Measurements from ENCODE around the gene JMJD1C. TPM values are rescaled to one million over a fixed set of nuclear protein-coding genes. Genes with fewer than 3 reads are reported as not detected.

The JMJD1C gene
- total RNA-seq, 1 donor from 2014 or later, result 72.9 TPM

DNA sequence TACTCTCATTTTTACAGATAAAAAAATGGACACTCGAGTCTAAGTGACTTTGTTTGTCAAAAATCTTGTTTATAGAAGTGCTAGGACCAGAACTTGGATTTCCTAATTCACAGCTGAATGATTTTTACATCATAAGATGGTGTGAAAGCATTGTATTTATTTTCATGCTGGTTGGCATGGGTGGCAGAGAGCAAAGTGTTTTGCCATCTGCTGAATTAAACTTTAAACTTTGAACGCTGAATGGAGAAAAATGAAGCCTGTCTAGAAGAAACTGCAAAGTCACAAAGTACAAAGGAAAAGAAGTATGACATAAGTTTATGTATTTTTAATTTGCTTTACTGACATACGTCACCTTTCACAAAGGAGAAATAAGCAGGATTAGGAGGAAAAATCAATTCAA lies 190.7 kb downstream of the JMJD1C start:
- Mint-ChIP-seq H3K4me3 (ENCODE audit: unreplicated experiment) (no peak overlapping the region), H3K36me3 (ENCODE audit: low read depth) (no peaks in the 10 kb centered on the region), H3K9me3 (ENCODE audit: low read depth) (no peaks in the 10 kb centered on the region), H3K27me3 (ENCODE audit: low read depth) (no peaks in the 10 kb centered on the region), H3K27ac (ENCODE audit: unreplicated experiment) (no peak overlapping the region), H3K4me1 (ENCODE audit: low read depth) (peaks cover 17% of the 10 kb centered on the region)
- TF ChIP-seq, protein P1, sequence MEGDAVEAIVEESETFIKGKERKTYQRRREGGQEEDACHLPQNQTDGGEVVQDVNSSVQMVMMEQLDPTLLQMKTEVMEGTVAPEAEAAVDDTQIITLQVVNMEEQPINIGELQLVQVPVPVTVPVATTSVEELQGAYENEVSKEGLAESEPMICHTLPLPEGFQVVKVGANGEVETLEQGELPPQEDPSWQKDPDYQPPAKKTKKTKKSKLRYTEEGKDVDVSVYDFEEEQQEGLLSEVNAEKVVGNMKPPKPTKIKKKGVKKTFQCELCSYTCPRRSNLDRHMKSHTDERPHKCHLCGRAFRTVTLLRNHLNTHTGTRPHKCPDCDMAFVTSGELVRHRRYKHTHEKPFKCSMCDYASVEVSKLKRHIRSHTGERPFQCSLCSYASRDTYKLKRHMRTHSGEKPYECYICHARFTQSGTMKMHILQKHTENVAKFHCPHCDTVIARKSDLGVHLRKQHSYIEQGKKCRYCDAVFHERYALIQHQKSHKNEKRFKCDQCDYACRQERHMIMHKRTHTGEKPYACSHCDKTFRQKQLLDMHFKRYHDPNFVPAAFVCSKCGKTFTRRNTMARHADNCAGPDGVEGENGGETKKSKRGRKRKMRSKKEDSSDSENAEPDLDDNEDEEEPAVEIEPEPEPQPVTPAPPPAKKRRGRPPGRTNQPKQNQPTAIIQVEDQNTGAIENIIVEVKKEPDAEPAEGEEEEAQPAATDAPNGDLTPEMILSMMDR (IDR thresholded peaks at IDR 0.05), result no peak
- DNase-seq (ENCODE audit: low spot score), result no peak

DNA sequence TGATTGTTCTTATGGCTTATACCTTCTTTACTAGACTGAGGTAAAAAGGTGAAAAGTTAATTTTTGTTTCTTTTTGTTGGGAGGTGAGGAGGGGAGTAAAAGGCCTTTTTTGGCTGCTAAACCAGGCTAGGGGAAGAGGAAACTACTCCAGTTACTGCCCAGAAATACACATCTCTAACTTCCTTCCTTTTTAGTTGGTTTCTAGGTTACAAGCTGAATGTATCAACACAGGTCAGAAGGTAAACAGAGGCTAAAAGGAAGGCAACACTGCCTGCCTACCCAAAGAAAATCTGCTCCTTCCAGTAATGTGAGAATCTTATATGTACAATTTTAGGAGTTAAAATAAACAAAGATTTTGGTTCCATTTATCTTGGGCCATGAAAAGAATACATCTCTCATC lies 192.2 kb downstream of the JMJD1C start:
- Mint-ChIP-seq H3K27me3 (ENCODE audit: low read depth) (no peaks in the 10 kb centered on the region), H3K27ac (ENCODE audit: unreplicated experiment) (peak overlapping the region; percentile 22), H3K9me3 (ENCODE audit: low read depth) (no peaks in the 10 kb centered on the region), H3K4me3 (ENCODE audit: unreplicated experiment) (no peak overlapping the region), H3K36me3 (ENCODE audit: low read depth) (no peaks in the 10 kb centered on the region), H3K4me1 (ENCODE audit: low read depth) (peaks cover 19% of the 10 kb centered on the region)
- DNase-seq (ENCODE audit: low spot score), result no peak
- TF ChIP-seq, protein P1 (IDR thresholded peaks at IDR 0.05), result no peak

DNA sequence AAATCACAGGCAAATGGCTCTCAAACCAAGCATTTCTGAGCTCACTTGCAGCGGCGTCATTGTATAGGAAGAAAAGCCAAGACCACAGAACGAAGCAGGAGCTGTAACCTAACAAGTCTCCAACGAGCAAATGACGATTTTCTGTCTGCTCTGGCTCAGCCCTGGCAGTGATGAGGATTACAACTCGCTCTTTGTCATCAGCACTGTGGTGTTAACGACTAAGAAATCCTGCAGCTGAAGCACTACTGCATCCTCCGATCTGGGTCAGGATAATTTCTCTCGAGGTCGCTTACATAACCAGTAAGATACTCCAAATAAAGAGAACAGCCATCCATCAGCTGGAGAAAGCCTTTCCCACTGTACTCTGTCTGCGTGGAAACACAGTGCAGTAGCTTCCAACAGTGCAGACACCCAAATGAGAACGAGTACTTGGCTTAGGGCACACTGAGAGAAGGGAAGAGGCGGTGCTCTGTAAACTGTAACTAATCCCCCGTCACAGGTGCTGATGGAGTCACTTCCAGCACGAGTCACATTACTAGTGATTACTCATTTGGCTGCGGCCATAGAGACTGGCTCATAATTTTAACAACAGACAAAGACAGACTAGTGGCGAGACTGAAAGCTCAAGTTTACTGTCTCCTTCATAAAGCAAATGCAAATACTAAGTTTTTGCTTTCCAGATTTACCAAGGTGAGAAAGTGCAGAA lies 196.8 kb downstream of the JMJD1C start:
- peak overlapping the region; percentile 99 for H3K27ac Mint-ChIP-seq (ENCODE audit: unreplicated experiment)
- H3K4me3 Mint-ChIP-seq (ENCODE audit: unreplicated experiment), result peak overlapping the region; percentile 96
- no peaks in the 10 kb centered on the region for H3K27me3 Mint-ChIP-seq (ENCODE audit: low read depth)
- peaks cover 1% of the 10 kb centered on the region for H3K36me3 Mint-ChIP-seq (ENCODE audit: low read depth)
- no peak for DNase-seq (ENCODE audit: low spot score)
- no peaks in the 10 kb centered on the region for H3K9me3 Mint-ChIP-seq (ENCODE audit: low read depth)
- TF ChIP-seq, protein P1 (IDR thresholded peaks at IDR 0.05), result peak; percentile 67
- H3K4me1 Mint-ChIP-seq (ENCODE audit: low read depth), result peaks cover 21% of the 10 kb centered on the region

DNA sequence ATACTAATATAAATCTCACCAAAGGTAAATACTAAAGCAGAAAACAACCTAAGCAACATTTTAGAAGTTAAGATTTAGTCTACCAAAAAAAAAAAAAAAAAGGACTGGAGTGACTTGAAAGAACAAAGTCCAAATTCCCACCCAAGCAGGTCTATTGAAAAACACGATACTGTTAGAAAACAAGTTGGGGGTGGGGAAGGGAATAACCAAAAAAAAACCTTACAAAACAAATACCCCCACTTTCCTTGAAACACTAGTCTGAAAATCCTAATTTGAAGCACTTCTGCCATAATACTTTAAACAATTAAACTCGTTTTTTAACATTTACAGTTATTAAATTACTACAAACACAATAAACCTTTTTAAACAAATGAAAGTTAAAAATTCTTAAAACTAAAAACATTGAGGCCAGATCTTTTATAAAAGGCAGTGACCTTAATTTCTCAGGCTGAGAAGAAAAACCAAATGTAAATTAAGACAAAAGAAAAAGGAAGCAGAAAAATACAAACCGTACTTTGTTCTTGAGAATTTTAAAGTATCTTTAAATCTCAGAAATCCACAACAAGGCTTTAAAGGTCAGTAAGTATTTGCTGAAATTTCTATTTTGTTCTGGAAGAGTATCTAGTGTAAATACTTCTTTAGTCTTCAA lies 197.5 kb downstream of the JMJD1C start:
- Mint-ChIP-seq H3K27me3 (ENCODE audit: low read depth) (no peaks in the 10 kb centered on the region), H3K4me3 (ENCODE audit: unreplicated experiment) (peak overlapping the region; percentile 96), H3K27ac (ENCODE audit: unreplicated experiment) (peak overlapping the region; percentile 99), H3K4me1 (ENCODE audit: low read depth) (peaks cover 21% of the 10 kb centered on the region), H3K36me3 (ENCODE audit: low read depth) (peaks cover 1% of the 10 kb centered on the region), H3K9me3 (ENCODE audit: low read depth) (no peaks in the 10 kb centered on the region)
- TF ChIP-seq, protein P1 (IDR thresholded peaks at IDR 0.05), result no peak
- no peak for DNase-seq (ENCODE audit: low spot score)

DNA sequence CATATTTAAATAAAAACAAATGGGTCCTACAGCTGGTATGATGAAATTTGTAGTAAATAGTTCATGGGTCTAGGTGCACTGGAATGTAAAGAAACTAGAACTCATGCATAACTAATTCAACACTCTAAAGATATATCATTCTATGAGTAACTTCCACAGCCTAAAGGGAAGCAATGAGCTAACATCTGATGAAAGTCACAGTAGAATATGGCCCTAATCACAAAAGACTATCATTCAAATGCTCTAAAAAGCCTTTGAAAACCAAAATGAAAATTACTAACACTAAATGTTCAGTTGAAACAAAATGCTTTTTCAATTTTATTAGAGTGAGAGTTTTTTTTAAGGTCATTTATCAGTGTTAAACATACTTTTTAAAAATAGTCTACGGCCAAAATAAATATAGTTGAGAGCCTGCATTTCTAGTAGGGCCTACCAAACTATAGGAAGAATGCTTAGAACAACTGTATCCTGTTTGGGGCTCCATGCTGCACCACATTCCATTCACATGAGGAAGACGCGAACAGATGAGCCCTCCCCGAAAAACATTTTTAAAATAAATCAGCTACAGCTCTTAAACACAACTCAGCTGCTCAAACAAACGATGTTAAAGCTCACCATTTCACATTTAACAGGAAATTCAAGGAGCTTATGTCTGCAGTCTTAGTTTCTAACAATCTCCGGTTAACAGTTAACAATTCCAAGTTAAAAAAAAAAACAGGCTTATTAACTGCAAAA lies 198.2 kb downstream of the JMJD1C start:
- H3K4me1 Mint-ChIP-seq (ENCODE audit: low read depth), result peaks cover 28% of the 10 kb centered on the region
- H3K27me3 Mint-ChIP-seq (ENCODE audit: low read depth), result no peaks in the 10 kb centered on the region
- H3K36me3 Mint-ChIP-seq (ENCODE audit: low read depth), result peaks cover 1% of the 10 kb centered on the region
- TF ChIP-seq, protein P1 (IDR thresholded peaks at IDR 0.05), result no peak
- no peak for DNase-seq (ENCODE audit: low spot score)
- peak overlapping the region; percentile 99 for H3K27ac Mint-ChIP-seq (ENCODE audit: unreplicated experiment)
- H3K4me3 Mint-ChIP-seq (ENCODE audit: unreplicated experiment), result peak overlapping the region; percentile 96
- no peaks in the 10 kb centered on the region for H3K9me3 Mint-ChIP-seq (ENCODE audit: low read depth)

Data from chondrocyte (in vitro differentiated cells).